HG02571 (cell line): ENCODE results near the gene TTLL4.
"Not testable (repeated sequence)": the region's sequence is repeated elsewhere in the genome, so short reads cannot be mapped to it uniquely, and the experiment has no call there.

ENCODE experiments used
- ATAC-seq: cut with Tn5 transposase; IDR thresholded peaks from one replicate; pipeline ENCODE4 v1.9.1; 2021; ENCODE audit warnings: mild to moderate bottlenecking, moderate library complexity; ENCODE audit not compliant: unreplicated experiment

The TTLL4 gene, protein sequence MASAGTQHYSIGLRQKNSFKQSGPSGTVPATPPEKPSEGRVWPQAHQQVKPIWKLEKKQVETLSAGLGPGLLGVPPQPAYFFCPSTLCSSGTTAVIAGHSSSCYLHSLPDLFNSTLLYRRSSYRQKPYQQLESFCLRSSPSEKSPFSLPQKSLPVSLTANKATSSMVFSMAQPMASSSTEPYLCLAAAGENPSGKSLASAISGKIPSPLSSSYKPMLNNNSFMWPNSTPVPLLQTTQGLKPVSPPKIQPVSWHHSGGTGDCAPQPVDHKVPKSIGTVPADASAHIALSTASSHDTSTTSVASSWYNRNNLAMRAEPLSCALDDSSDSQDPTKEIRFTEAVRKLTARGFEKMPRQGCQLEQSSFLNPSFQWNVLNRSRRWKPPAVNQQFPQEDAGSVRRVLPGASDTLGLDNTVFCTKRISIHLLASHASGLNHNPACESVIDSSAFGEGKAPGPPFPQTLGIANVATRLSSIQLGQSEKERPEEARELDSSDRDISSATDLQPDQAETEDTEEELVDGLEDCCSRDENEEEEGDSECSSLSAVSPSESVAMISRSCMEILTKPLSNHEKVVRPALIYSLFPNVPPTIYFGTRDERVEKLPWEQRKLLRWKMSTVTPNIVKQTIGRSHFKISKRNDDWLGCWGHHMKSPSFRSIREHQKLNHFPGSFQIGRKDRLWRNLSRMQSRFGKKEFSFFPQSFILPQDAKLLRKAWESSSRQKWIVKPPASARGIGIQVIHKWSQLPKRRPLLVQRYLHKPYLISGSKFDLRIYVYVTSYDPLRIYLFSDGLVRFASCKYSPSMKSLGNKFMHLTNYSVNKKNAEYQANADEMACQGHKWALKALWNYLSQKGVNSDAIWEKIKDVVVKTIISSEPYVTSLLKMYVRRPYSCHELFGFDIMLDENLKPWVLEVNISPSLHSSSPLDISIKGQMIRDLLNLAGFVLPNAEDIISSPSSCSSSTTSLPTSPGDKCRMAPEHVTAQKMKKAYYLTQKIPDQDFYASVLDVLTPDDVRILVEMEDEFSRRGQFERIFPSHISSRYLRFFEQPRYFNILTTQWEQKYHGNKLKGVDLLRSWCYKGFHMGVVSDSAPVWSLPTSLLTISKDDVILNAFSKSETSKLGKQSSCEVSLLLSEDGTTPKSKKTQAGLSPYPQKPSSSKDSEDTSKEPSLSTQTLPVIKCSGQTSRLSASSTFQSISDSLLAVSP

DNA sequence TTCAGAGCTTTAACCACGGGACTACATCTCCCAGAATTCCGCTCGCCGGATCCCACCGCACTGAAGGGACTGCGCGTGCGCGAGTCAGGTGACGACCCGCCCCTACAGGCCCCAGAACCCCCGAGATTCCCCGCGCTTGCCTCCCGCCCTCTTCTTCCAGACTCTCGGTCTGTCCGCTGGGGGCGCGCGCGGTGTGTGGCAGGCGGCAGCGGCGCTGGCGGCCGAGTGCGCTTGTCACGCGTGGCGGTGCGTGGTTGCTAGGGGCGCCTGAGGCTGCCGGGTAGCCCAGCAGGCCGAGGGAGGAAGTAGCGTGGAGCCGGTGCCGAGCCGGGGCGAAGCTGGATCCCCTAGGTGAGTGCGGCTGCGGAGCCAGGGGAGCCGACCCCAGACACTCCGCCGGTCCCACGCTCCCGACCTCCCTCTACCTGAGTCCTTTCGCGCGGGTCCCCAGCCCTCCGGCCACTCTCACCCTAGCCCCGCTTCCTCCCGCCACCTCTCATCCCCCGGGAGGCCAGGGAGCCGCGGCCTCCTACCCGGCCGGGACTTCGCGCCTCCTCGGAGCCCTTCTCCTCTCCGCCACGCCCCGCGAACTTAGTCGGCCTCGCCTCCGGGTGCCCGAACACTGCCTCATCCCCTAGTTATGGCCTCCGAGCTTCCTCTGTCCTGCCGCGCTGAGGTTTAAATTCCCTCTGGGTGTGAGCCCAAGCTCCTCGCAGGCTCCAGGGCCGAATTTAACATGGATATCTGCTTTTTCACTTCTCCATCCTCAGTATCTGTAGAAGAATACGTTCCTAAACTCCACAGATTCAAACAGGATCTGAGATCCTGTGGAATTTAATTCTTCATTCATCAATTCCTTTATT, at the start of gene TTLL4:
TSS of gene TTLL4 (plus strand) at position 149 of the 863 bp plus-strand sequence. CDS start 26,842 bp downstream, outside the sequence.
- peak; percentile 93 for ATAC-seq

DNA sequence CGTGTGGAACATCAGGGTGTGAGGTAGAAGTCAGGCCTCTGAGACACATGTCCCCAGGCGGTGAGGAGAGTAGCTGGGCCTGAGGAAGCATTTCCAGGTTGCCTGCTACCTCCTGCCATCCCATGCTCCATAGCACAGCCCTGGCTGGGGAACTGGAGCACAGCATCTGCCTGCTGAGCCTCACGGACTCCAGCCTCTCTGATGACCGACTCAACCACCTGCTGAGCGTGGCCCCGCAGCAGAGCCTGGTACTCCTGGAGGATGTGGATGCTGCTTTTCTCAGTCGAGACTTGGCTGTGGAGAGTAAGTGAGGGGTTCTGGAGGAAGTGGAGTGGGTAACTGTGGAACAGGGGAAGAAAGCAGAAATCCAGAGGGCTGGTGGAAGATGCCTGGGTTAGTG, 48.3 kb upstream of the TTLL4 start:
- no peak for ATAC-seq

DNA sequence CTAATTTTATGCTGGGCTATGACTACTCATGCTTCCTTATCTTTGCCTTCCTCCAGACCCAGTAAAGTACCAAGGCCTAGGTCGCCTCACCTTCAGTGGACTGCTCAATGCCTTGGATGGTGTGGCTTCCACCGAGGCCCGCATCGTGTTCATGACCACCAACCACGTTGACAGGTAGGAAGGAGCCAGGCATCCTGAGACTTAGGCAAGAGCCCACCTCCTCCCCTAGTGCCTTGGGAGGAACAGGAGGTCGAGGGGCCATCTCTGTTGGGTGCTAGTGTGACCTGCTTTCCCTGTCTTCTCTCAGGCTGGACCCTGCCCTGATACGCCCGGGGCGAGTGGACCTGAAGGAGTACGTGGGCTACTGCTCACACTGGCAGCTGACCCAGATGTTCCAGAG, 47.8 kb upstream of the TTLL4 start:
- no peak for ATAC-seq

DNA sequence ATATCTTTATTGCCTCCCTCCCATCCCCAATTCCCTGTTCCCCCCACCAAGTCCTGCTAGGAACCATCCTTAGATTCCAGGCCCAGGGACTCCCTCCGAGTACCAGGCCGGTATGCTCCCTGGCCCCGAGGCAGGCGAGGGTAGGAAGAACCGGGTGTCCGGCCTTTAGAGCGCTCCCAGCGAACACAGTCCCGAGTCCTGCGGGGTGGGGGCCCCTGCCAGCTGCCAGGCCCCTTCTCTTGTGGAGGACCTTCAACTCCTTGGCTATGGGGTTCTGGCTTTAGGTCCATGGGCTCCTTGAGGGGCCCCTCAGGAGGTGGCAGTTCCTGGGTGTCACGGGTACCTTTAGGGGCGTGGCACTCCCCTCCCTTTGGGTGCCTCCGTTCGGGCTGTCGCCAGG, 46.7 kb upstream of the TTLL4 start:
- ATAC-seq = no peak

DNA sequence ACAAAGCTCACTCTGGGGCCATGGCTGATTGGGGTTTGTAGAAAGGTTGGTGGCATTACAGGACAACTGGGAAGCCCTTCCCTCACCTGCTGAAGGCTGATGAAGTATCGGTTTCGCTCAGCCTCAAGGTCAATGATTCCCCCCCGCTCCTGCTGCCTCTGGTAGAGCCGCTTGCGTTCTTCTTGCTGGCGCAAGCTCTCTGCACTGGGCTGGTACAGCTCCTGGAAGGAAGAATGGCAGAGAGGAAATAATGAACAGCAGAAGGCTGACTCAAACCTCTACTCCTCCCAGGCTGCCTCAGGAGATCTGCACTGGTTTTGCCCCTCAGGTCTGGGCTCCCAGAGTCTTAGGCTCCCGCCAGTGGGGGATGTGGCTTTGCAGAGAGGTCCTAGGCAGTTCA, 46.0 kb upstream of the TTLL4 start:
- ATAC-seq = no peak

DNA sequence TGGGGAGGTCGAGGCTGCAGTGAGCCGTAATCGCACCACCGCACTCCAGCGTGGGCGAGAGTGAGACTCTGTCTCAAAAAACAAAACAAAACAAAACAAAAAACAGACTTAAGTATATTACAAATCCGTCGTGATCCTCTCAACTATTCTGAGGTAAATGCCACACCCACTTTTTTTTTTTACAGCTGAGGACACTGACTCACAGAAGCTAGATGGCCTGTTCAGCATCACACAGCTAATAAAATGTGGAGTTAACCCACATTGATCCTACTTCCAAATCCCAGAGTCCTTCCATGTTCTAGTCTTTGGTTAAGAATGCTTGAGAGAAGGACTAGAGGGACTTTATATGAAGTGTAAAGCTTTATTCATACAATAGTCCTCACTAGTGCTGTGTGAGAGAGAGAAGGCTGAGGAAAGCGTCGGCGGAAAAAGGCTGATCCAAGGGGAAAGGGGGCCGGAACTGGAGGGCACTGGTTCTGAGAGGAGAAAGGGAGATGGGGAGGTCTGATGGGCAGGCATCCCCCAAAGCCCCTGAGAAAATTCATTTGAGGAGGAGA, 39.5 kb upstream of the TTLL4 start:
- ATAC-seq = no peak

DNA sequence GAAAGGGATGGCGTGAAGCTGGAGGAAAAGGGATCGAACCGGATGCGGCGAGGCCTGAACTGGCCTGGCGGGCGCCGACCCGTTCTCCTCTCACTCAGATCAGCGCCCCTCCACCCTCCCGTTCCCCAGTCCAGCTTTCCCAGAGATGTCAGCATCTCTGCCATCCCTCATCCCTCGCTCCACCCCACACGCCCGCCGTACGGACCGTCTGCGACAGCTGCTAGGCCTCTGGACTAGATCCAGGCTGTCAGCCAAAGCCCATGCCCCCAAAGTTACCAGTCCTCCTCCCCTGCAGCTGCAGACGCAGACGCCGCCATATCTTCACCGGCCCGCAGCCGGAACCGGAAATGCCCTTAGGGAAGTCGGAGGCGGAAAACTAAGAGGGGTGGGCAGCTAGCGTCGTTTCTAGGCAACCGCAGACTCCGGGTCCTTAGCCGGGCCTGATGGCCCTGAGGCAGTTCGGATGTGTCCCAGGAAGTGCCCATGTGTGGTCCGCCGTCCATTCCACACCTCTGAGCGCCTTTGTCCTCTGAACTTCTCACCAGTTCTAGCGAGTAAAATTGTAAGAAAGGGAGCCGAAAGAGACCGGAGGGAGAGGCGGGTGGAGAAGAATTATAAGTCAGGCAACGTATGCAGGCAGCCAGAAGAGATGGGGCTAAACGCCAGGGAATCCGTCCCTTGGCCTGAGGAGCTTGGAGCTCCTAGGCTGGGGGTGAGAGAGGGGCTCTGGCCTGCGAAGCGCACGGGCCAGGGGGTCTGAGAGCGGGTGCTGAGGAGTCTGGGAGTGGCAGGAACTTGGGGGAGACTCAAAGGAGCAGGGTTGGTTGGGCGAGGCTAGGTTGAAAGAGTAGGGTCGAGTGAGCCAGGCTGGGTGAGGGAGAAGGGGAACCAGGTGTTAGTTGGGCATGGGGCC, 38.7 kb upstream of the TTLL4 start, which contains the start of the genes RNF25 and STK36:
TSS of gene RNF25 (minus strand) at position 349 of the 913 bp plus-strand sequence. CDS start at position 317, 32 bp downstream.
TSS of gene STK36 (plus strand) at position 433 of the 913 bp plus-strand sequence. CDS start 744 bp downstream, outside the sequence.
- peak; percentile 95 for ATAC-seq

DNA sequence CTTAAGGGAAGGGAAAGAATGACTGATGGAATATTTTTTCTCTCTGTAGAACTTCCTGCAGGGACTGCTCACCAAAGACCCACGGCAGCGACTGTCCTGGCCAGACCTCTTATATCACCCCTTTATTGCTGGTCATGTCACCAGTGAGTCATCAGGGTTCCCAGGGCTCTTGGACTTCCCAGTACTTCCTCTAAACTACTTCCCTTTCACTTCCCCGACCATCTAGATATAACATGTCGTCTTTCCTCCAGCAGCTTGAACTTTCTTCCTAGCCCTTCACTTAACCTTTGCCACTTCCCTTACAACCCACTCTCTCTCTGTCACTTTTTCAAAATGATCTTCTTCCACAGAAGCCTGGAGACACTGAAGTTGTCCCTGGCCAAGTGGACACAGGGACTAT, 31.5 kb upstream of the TTLL4 start:
- no peak for ATAC-seq

- ATAC-seq = no peak
These were observed 30.6 kb upstream of the TTLL4 start for GRCh38 chr2:218680061-218680460.

DNA sequence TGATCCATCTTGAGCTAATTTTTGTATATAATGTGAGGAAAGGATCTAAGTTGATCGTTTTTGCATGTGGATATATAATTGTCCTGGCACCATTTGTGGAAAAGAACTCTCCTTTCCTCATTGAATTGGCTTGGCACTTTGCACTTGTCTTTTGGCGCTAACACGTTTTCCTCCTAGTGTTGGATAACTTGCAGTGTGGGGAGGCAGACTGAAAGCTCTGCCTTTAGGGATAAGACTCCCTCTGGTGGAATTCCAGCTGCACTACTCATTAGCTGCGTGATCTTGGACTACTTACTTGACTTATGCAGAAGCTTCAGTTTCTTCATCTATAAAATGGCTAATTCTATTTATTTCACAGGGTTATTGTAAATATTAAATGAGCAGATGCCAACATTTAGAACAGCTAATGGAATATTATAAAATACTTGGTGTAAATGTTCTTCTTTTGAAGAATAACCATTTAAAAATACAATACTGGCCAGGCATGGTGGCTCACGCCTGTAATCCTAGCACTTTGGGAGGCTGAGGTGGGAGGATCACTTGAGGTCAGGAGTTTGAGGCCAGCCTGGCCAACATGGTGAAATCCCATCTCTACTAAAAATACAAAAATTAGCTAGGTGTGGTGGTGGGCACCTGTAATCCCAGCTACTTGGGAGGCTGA, 23.1 kb upstream of the TTLL4 start:
- not testable (repeated sequence) for ATAC-seq

- ATAC-seq = no peak
These were observed 19.4 kb upstream of the TTLL4 start for GRCh38 chr2:218691234-218691633.

DNA sequence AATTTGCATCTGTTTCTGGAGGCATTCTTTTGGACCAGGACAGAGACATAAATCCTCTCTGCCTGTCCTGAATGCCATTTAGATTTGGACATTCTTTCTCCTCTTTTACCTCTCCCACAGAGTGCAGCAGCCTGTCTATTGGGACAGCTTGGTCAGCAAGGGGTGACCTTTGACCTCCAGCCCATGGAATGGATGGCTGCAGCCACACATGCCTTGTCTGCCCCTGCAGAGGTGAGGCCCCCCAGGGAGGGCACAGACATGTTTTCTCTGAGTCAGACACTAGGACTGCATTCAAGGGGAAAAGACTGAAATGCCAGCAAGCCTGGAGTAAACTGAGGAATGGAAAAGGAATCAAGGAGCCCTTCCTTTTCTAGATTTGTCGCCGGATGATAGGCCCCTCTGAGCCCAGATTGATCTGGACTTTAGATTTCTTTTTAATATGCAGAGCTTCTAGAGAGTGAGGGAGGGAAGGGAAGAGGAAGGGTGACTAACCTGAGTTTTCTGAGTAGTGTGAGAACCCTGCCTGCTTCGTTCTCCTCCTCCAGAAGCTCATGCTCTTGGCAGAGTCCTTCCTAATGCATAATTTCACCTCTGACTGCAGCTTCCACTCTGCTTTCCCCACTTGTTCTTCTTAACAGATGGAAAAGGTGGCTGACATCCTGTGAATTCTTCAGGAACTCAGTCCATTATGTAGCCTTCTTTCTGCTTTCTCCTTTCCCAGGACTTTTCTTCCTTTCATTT, 16.1 kb upstream of the TTLL4 start:
- ATAC-seq = no peak

GRCh38 chr2:218698885-218699284, 11.8 kb upstream of the TTLL4 start:
- ATAC-seq = no peak

- no peak for ATAC-seq
These were observed 8.8 kb upstream of the TTLL4 start for GRCh38 chr2:218701806-218702205.

- no peak for ATAC-seq
These were observed 7.3 kb upstream of the TTLL4 start for GRCh38 chr2:218703341-218703740.

DNA sequence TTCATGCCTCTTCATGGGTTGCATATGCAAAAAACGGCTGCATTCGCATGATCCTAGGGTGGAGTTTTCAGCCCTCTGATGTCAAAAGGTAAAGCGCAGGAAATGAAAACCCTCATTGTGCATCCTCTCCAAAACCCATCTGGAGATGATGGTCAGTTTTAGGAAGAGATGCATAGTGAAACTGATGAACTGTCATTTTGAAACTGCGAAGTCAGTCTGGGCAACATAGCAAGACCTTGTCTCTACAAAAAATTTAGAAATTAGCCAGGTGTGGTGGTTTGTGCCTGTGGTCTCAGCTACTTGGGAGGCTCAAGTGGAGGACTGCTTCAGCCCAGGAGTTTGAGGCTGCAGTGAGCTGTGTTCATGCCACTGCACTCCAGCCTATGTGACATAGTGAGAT, 2.5 kb upstream of the TTLL4 start:
- ATAC-seq = no peak

- ATAC-seq = no peak
These were observed 727 bp upstream of the TTLL4 start for GRCh38 chr2:218709908-218710307.

GRCh38 chr2:218710334-218710686, 325 bp upstream of the TTLL4 start:
- ATAC-seq = no peak
